ENCODE data around the gene SUPT6H.

DNA sequence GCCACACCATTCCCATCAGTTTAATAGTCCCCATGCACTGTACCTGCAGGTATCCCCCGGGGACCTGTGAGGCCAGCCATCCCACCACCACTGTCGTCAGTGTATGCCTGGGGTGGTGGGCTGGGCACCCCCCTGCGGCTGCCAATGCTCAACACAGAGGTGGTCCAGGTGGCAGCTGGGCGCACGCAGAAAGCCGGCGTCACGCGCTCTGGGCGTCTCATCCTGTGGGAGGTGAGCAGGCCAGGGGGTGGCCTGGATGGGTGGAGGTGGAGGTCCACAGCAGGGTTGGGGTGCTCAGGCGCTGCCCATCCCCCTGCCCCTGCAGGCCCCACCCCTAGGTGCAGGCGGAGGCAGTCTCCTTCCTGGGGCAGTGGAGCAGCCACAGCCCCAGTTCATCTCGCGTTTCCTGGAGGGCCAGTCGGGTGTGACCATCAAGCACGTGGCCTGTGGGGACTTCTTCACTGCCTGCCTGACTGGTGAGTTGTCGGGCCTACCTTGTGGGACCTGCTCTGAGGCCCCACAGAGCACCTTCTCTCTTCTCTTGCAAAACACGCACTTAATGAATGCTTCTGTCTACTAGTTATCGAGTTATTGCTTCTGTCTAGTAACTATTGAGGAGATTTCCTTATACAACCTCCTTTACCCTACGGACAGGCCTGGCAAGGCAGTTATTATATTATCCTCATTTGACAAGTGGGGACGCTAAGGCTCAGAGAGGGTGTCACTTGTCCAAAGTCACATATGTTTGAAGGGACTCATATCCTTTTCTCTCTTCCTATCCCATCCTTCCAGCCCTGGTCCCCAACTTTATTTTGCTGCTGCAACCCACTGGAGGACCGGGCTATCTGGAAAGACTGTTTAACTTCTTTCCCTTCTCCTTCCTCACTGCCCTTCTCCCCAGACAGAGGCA is 76.0 kb downstream of the SUPT6H start:
- no peak for TF ChIP-seq CTCF (IDR thresholded peaks at IDR 0.05)
- TF ChIP-seq POLR2A (IDR thresholded peaks at IDR 0.05), result no peak
